ENCODE results near the gene GNG13.

DNA sequence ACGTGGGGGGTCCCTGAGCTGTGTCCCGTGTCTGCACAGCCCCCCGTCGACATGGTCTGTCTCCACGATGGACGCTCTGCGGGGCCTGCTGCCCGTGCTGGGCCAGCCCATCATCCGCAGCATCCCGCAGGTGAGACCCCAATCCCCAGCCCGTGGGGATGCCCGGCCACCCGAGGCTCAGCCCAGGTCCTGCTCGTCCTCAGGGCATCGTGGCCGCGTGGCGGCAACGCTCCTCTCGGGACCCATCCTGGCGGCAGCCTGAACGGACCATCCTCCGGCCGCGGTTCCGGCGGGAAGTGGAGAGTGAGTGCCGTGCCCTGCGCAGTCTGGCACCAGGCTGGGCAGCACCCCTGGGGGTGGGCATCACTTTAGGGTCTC, 35.1 kb downstream of the GNG13 start:
- TF ChIP-seq, protein P1, sequence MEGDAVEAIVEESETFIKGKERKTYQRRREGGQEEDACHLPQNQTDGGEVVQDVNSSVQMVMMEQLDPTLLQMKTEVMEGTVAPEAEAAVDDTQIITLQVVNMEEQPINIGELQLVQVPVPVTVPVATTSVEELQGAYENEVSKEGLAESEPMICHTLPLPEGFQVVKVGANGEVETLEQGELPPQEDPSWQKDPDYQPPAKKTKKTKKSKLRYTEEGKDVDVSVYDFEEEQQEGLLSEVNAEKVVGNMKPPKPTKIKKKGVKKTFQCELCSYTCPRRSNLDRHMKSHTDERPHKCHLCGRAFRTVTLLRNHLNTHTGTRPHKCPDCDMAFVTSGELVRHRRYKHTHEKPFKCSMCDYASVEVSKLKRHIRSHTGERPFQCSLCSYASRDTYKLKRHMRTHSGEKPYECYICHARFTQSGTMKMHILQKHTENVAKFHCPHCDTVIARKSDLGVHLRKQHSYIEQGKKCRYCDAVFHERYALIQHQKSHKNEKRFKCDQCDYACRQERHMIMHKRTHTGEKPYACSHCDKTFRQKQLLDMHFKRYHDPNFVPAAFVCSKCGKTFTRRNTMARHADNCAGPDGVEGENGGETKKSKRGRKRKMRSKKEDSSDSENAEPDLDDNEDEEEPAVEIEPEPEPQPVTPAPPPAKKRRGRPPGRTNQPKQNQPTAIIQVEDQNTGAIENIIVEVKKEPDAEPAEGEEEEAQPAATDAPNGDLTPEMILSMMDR (IDR thresholded peaks at IDR 0.05): no peak
- no peak for TF ChIP-seq POLR2A (IDR thresholded peaks at IDR 0.05)

All from lower leg skin (tissue), 3 donors.